HG03097 (cell line): Measurements from ENCODE around the gene EIF4G1.
"Not testable (repeated sequence)": the region's sequence is repeated elsewhere in the genome, so short reads cannot be mapped to it uniquely, and the experiment has no call there.

ENCODE experiments used
- ATAC-seq: cut with Tn5 transposase; IDR thresholded peaks from one replicate; pipeline ENCODE4 v1.9.1; 2021; ENCODE audit not compliant: unreplicated experiment, low FRiP score

Gene EIF4G1, protein sequence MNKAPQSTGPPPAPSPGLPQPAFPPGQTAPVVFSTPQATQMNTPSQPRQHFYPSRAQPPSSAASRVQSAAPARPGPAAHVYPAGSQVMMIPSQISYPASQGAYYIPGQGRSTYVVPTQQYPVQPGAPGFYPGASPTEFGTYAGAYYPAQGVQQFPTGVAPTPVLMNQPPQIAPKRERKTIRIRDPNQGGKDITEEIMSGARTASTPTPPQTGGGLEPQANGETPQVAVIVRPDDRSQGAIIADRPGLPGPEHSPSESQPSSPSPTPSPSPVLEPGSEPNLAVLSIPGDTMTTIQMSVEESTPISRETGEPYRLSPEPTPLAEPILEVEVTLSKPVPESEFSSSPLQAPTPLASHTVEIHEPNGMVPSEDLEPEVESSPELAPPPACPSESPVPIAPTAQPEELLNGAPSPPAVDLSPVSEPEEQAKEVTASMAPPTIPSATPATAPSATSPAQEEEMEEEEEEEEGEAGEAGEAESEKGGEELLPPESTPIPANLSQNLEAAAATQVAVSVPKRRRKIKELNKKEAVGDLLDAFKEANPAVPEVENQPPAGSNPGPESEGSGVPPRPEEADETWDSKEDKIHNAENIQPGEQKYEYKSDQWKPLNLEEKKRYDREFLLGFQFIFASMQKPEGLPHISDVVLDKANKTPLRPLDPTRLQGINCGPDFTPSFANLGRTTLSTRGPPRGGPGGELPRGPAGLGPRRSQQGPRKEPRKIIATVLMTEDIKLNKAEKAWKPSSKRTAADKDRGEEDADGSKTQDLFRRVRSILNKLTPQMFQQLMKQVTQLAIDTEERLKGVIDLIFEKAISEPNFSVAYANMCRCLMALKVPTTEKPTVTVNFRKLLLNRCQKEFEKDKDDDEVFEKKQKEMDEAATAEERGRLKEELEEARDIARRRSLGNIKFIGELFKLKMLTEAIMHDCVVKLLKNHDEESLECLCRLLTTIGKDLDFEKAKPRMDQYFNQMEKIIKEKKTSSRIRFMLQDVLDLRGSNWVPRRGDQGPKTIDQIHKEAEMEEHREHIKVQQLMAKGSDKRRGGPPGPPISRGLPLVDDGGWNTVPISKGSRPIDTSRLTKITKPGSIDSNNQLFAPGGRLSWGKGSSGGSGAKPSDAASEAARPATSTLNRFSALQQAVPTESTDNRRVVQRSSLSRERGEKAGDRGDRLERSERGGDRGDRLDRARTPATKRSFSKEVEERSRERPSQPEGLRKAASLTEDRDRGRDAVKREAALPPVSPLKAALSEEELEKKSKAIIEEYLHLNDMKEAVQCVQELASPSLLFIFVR (N-terminal part only)

DNA sequence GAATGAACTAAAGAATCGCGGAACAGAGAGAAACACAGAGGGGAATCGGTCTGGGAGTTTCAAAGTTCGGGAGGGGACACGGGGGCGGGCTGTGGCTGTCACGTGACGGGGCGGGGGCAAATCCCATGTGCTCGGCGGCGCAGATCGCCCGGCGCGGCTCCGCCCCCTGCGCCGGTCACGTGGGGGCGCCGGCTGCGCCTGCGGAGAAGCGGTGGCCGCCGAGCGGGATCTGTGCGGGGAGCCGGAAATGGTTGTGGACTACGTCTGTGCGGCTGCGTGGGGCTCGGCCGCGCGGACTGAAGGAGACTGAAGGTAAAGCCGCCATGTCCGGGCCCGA is at the start of gene EIF4G1:
Gene EIF4G1 (plus strand): TSS at position 244 of the 337 bp plus-strand sequence. CDS start 1,191 bp downstream, outside the sequence.
- peak; percentile 74 for ATAC-seq

DNA sequence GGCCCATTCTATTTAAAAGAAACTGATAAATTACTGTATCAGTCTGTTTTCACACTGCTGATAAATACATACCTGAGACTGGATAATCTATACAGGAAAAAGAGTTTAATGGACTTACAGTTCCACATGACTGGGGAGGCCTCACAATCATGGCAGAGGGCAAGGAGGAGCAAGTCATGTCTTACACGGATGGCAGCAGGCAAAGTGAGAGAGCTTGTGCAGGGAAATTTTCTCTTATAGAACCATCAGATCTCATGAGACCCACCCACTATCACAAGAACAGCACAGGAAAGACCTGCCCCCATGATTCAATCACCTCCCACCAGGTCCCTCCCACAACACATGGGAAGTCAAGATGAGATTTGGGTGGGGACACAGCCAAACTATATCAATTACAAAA is 47.2 kb upstream of the EIF4G1 start:
- ATAC-seq: not testable (repeated sequence)

DNA sequence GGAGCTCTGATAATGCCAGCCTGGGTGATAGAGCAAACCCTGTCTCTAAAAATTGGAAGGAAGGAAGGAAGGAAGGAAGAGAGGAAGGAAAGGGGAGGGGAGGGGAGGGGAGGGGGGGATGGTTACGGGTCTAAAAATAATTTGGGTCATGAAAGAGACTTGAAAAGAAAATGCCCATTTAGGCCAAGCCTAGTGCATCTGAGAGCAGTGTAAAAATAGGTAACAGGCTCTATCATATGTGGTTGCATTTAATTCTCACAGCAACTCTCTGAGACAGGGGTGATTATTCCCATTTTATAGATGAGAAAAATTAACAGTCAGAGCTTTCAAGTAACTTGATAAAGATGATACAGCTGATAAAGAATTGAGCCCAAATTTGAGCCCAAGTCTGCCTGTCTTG is 42.1 kb upstream of the EIF4G1 start:
- ATAC-seq: no peak

DNA sequence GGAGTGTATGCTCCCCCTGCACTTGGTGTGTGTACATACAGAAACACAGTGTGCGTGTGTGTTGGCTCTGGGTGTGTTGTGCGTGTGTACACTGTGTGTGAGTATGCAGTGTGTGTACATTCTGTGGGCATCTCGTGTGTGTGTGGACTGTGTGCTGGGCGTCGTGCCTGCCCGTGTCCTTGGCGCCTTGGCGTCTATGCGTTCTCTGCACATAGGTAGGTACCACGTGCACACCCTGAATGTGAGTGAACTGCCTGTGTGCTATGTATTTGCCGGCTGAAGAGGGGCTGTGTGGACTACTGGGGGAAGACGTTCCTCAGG is 39.1 kb upstream of the EIF4G1 start:
- ATAC-seq: no peak

DNA sequence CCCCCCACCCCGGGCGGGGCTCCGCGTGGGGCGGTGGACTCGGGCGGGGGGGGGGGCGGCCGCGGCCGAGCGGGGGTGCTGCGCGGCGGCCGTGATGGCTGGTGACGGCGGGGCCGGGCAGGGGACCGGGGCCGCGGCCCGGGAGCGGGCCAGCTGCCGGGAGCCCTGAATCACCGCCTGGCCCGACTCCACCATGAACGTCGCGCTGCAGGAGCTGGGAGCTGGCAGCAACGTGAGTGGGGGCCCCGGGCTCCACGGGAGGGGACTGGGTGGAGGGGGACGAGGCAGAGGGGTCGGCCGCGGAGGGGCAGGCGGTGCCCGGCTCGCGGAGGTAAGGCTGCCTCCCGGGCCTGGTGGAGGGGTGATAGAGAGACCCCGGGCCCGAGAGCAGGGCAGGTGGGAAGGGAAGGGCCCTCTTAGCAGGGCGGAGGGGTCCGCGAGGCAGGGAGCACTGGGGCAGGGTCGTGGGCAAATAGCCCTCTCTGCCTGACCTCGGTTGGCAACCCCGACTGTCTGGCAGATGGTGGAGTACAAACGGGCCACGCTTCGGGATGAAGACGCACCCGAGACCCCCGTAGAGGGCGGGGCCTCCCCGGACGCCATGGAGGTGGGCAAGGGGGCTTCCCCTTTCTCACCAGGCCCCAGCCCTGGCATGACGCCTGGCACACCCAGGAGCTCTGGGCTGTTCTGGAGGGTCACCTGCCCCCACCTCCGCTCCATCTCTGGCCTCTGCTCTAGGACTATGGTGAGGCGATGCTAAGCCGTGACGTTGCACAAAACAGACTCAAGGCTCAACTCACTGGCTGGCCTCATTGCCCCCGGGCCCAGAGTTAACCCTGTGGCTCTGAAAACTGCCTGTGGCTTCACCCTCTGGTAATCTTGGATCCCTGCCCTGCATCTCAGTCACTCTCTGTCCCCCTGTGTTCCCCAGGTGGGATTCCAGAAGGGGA is 38.2 kb upstream of the EIF4G1 start, which contains the start of gene ECE2:
Gene ECE2 (plus strand): TSS at position 62 of the 950 bp plus-strand sequence. CDS start 132 bp downstream, at position 194.
- ATAC-seq: no peak

DNA sequence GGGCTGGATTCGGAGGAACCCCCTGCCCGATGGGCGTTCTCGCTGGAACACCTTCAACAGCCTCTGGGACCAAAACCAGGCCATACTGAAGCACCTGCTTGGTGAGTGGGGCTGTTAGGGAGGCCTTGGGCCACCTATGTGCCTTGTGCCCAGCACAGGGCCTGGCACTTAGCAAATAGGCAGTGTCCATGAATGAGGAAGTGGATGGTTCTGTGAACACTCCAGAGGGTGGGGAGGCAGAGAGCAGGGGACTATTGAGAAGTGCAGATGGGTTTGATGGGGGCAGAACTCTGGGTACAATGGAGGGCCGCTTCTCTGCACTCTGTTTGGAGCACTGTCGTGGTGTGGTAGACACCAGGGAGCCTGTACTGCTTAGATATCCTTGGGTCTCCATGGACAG is 37.0 kb upstream of the EIF4G1 start:
- no peak for ATAC-seq

DNA sequence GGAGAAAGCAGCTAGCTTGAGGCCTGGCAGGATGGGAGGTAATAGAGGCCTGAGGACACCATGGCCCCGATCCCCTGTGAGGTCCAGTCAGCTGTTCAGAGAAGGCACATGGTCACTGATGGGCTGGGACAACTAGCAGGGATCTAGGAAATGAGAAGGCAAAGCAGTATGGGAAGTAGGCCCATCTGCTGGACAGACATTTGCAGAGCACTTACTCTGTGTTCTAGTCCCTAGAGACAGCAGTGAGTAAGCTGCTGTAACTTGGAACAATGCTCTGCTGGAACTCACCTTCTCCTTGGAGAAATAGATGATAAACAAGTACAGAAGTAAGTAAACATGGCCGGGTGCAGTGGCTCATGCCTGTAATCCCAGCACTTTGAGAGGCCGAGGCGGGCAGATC is 31.5 kb upstream of the EIF4G1 start:
- no peak for ATAC-seq

DNA sequence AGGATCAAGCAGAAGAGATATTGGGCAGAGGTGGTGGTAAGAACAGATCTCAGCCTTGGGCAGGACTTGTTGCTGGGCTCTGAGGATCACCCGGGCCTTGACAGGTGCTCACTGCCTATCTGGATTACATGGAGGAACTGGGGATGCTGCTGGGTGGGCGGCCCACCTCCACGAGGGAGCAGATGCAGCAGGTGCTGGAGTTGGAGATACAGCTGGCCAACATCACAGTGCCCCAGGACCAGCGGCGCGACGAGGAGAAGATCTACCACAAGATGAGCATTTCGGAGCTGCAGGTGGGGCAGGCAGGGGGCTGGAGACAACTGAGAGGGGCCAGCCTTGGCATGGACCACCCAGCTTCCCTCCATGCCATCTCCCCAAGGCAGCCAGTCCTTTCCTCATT is 30.7 kb upstream of the EIF4G1 start:
- no peak for ATAC-seq

DNA sequence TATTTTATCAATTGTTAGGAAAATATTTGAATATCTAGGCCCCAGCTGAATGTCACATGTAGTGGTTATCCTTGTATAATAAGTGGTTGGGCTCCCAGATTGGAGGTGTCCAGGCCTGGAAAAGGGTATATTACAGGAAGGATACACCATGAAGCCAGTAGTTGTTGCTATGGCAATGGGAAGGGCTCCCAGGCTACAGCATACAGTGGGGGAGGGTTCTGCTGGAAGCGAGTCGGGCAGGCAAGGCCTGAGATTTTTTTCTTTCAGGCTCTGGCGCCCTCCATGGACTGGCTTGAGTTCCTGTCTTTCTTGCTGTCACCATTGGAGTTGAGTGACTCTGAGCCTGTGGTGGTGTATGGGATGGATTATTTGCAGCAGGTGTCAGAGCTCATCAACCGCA is 29.7 kb upstream of the EIF4G1 start:
- no peak for ATAC-seq

DNA sequence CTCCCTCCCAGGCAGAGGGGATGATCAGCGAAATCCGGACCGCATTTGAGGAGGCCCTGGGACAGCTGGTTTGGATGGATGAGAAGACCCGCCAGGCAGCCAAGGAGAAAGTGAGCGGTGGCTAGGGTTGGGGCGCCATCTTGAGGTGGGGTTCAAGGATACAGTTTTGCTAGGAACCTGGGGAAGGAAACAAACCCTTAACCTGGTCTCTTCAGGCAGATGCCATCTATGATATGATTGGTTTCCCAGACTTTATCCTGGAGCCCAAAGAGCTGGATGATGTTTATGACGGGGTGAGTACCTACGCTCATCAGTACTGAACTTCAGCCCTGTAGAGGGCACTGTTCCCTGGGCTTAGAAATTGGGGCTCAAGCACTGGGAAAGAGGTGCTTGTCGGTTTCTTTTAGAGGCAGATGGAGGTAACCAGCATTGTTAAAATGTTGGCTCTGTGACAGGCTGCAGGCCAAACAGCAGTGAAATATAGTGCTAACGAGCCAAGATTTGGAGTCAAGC is 24.9 kb upstream of the EIF4G1 start:
- ATAC-seq: no peak

DNA sequence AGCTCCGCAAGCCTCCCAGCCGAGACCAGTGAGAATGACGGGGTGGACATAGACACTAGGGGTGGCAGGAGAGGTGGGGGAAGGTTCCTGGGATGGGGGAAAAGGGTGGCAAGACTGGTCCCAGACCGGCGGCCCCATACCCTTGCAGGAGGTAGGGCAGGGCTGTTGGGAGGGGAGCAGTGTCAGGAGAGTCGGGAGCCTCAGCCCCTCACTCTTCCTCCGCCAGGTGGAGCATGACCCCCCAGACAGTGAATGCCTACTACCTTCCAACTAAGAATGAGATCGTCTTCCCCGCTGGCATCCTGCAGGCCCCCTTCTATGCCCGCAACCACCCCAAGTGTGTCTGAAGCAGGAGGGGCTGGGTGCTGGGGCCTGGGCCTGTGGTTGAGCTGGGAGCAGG is 24.1 kb upstream of the EIF4G1 start:
- no peak for ATAC-seq

DNA sequence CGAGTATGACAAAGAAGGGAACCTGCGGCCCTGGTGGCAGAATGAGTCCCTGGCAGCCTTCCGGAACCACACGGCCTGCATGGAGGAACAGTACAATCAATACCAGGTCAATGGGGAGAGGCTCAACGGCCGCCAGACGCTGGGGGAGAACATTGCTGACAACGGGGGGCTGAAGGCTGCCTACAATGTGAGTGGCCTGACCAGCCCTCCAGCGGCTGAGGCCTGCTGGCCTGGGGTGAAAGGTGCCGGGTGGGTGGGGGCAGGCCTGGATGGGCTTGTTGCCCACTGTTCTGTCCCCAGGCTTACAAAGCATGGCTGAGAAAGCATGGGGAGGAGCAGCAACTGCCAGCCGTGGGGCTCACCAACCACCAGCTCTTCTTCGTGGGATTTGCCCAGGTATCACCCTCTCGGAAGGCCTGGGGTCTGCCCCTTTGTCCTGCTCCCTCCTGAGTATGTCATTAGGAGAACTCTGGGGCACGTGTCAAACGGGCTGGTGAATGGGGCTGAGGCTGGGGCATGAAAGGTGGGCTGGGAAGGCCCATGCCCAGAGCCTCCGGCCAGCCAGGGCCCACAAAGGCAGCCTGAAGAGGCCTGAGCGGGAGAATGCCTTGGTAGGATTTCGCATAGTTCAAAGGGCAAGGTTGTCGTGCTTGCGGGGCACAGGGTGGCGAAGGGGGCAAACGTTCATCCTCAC is 23.2 kb upstream of the EIF4G1 start:
- no peak for ATAC-seq

DNA sequence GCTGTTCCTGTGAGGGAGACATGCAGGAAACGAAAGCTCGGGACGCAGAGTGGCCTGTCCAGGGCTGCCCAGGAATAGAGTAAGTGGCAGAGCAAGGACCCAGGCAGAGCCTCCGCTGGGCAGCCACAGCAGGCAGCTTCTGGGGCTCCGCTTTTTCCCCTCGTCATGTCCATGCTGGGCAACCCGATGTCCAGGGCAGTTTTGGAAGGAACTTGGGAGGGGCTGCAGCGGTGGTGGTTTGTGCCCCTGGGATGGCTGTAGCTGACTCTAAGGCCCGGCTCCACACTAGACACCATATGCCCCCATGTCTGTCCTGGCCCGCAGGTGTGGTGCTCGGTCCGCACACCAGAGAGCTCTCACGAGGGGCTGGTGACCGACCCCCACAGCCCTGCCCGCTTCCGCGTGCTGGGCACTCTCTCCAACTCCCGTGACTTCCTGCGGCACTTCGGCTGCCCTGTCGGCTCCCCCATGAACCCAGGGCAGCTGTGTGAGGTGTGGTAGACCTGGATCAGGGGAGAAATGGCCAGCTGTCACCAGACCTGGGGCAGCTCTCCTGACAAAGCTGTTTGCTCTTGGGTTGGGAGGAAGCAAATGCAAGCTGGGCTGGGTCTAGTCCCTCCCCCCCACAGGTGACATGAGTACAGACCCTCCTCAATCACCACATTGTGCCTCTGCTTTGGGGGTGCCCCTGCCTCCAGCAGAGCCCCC is 22.5 kb upstream of the EIF4G1 start:
- ATAC-seq: no peak

DNA sequence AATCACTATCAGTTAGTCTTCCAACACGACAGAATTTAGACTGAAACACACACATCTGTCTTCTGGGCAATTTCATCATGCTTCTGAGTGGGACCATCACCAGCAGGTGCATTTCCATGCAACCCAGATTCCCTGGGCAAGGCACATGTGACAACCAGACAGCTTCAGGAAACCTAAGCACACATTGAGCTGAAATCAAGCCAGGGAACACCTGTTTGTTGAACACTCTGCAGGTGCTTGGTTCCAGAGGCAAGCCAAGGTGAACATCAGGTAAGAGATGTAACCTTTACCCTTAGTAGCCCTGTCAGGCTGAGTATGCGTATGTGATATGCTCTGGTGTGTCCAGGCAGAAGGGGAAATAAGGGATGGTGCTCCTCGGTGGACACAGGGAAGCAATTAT is 18.6 kb upstream of the EIF4G1 start:
- ATAC-seq: no peak

DNA sequence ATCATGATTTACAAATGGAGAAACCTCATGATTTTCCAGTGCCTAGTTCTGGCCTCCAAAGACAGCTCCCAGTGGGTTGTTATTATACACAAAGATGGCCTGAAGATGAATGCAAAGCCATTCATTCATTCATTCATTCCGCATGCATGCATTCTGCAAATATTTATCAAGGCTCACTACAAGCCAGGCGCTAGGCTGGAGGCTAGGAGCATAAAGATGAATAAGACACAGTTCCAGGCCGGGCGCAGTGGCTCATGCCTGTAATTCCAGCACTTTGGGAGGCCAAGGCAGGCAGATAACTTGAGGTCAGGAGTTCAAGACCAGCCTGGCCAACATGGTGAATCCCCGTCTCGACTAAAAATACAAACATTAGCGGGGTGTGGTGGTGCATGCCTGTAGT is 17.8 kb upstream of the EIF4G1 start:
- ATAC-seq: no peak

DNA sequence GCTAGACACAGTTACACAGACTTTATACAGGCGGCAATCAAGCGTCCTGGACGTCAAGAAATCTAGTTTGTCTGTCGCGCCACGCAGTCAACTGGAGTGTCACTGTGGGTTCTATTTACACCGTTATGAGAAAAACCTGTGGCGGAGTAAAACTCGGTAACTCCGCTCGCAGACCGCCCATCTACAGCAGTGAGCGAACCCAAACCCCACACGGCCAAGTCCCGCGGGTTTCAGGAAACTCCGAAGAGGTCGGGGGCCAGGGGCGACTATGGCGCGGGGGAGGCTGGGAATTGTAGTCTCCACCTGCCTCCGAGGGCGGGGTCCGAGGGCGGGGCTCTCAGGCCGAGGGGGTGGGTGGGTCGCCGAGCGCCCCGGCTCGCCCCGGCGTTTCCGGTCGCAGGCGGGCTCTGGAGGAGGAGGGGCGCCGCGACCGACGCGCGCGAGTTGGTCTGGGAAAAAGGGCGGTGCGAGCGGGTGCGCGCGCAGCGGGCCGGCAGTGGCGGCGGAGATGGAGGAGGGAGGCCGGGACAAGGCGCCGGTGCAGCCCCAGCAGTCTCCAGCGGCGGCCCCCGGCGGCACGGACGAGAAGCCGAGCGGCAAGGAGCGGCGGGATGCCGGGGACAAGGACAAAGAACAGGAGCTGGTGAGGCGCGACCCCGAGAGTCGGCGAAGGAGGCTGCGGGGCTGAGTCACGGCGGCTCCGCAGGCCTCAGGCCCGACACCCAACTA is 15.5 kb upstream of the EIF4G1 start, which contains the start of gene PSMD2:
Gene PSMD2 (plus strand): TSS at position 483 of the 729 bp plus-strand sequence. CDS start 26 bp downstream, at position 509.
- ATAC-seq: peak; percentile 91

DNA sequence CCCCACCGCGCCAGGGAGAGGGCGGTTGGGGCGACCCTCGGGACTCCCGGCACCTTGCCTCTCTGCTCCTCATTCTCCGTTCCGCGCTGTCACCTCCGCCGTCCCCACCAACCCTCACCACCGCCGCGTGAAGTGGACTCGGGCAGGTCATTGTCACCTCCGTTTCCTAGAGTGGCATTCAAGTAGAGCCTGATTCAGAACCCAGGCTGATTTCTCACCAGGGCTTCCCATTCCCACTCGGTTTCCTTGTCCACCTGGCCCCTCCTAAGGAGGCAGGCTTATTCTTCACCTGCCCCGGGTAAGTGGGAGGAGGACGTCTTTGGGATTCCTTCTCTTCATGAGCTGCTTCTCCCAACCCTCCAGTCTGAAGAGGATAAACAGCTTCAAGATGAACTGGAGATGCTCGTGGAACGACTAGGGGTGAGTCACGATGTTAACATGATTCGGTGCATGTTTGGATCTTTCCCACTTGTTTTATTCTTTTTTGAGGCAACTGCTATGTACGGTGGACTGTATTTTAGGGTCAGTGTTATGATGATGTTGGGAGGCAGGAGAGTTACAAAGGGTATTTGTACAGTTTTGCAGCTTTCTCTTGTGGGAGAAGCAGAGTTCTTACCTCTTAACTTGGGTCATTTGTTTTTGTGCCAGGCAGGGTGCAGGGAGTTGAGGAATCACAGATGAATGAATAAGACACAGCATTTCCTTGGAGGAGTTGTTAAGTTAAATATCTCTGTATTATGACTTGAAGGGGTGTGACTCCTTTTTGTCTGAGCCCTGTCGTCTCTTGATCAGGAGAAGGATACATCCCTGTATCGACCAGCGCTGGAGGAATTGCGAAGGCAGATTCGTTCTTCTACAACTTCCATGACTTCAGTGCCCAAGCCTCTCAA is 14.7 kb upstream of the EIF4G1 start:
- ATAC-seq: no peak
